Smooth muscle cell (in vitro differentiated cells): Measurements from ENCODE around the gene LCTL. TPM values are rescaled to one million over a fixed set of nuclear protein-coding genes. Genes with fewer than 3 reads are reported as not detected.

Source experiments
- DNase-seq: peaks from one replicate; lab custom pipeline; 2025; ENCODE audit not compliant: unreplicated experiment; lab: John Stamatoyannopoulos, UW
- H2AFZ ChIP-seq: fragments of 200-600 bp; sonication (generic); 2 replicates; pipeline ENCODE4 v1.6.0; 2016; ENCODE audit warnings: antibody characterized with exemption, low read depth, mild to moderate bottlenecking
- H3F3A ChIP-seq: fragments of 200-600 bp; sonication (generic); 2 replicates; pipeline ENCODE4 v1.6.0; 2017; ENCODE audit warnings: antibody characterized with exemption, low read depth
- H3K27ac ChIP-seq: fragments of 200-600 bp; sonication (generic); 2 replicates; pipeline ENCODE4 v1.5.1; 2016; ENCODE audit warnings: low read depth, mild to moderate bottlenecking
- H3K27me3 ChIP-seq: fragments of 200-600 bp; sonication (generic); 2 replicates; pipeline ENCODE4 v1.6.1; 2016; ENCODE audit warnings: low read depth, mild to moderate bottlenecking
- H3K36me3 ChIP-seq: fragments of 200-600 bp; sonication (generic); 2 replicates; pipeline ENCODE4 v1.5.1; 2016; ENCODE audit warnings: low read depth
- H3K4me1 ChIP-seq: fragments of 200-600 bp; sonication (generic); 2 replicates; pipeline ENCODE4 v1.5.1; 2016; ENCODE audit warnings: low read depth
- H3K4me2 ChIP-seq: fragments of 200-600 bp; sonication (generic); 2 replicates; pipeline ENCODE4 v1.6.0; 2016; ENCODE audit warnings: mild to moderate bottlenecking
- H3K4me3 ChIP-seq: fragments of 200-600 bp; sonication (generic); 2 replicates; pipeline ENCODE4 v1.5.1; 2016; ENCODE audit warnings: mild to moderate bottlenecking
- H3K79me2 ChIP-seq: fragments of 200-600 bp; sonication (generic); 2 replicates; pipeline ENCODE4 v1.6.0; 2016; ENCODE audit warnings: low read depth, mild to moderate bottlenecking
- H3K9ac ChIP-seq: fragments of 200-600 bp; sonication (generic); 2 replicates; pipeline ENCODE4 v1.6.0; 2016; ENCODE audit warnings: low read depth
- H3K9me3 ChIP-seq: fragments of 200-600 bp; sonication (generic); replicated peaks from 2 replicates; pipeline ENCODE4 v1.5.1; 2016; ENCODE audit warnings: low read depth
- H4K20me1 ChIP-seq: fragments of 200-600 bp; sonication (generic); 2 replicates; pipeline ENCODE4 v1.6.0; 2016; ENCODE audit warnings: low read depth
- WGBS: methylation state at CpG from one replicate; pipeline ENCODE4 v1.1.7; 2016; ENCODE audit warnings: low lambda C conversion rate; 5-methylcytosine and 5-hydroxymethylcytosine counted together
- polyA plus RNA-seq: library from polyadenylated mRNA; unstranded; fragments of >200 nt; fragmentation: Nextera tagmentation; extraction: Ambion mirVana; gene quantifications from 2 replicates; pipeline ENCODE4 v1.2.1, GENCODE V29; 2016
- total RNA-seq: library from RNA; depleted of rRNA; stranded (reverse); fragments of >200 nt; gene quantifications from 2 replicates; pipeline ENCODE4 v1.2.3, GENCODE V29; 2014
- TF ChIP-seq, protein P1 (sequence below): fragments of 200-600 bp; sonication (generic); IDR thresholded peaks from 2 replicates; pipeline ENCODE4 v1.5.1; 2017; ENCODE audit warnings: borderline replicate concordance, mild to moderate bottlenecking, antibody characterized with exemption; ENCODE audit not compliant: insufficient read depth, poor library complexity, severe bottlenecking

LCTL gene
- total and polyA plus RNA-seq, 2 experiments from 2014 or later: 4.3 to 6.4 TPM

DNA sequence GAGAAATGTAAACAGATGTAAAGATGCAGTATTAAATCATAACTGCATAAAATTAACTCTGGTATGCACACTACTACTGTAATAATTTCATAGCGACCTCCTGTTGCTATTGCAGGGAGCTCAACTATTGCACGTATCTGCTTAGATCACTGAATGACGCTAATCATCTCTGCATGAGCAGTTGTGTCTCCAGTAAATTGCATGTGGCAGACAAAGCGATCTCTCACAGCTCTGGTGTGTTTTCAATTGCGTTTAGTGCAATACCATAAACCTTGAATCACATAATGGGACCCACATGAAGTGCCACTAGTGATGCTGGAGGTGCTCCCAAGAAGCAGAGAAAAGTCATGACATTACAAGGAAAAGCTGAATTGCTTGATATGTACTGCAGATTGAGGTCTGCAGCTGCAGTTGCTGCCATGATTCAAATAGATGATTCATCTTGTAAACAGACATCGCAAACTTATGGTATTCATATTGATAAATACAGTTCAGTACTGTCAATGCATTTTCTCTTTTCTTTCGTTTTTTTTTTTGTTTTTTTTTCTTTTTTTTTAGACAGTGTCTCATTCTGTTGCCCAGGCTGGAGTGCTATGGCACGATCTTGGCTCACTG, 30.2 kb upstream of the LCTL start:
- Histone ChIP-seq H3F3A (no peaks in the 10 kb centered on the region), H3K4me2 (no peak overlapping the region), H3K4me3 (no peak overlapping the region), H4K20me1 (no peaks in the 10 kb centered on the region), H3K79me2 (no peaks in the 10 kb centered on the region), H2AFZ (no peak overlapping the region), H3K9ac (no peak overlapping the region), H3K9me3 (no peaks in the 10 kb centered on the region), H3K4me1 (no peaks in the 10 kb centered on the region), H3K27ac (no peak overlapping the region), H3K36me3 (no peaks in the 10 kb centered on the region), H3K27me3 (no peaks in the 10 kb centered on the region)
- TF ChIP-seq, protein P1, sequence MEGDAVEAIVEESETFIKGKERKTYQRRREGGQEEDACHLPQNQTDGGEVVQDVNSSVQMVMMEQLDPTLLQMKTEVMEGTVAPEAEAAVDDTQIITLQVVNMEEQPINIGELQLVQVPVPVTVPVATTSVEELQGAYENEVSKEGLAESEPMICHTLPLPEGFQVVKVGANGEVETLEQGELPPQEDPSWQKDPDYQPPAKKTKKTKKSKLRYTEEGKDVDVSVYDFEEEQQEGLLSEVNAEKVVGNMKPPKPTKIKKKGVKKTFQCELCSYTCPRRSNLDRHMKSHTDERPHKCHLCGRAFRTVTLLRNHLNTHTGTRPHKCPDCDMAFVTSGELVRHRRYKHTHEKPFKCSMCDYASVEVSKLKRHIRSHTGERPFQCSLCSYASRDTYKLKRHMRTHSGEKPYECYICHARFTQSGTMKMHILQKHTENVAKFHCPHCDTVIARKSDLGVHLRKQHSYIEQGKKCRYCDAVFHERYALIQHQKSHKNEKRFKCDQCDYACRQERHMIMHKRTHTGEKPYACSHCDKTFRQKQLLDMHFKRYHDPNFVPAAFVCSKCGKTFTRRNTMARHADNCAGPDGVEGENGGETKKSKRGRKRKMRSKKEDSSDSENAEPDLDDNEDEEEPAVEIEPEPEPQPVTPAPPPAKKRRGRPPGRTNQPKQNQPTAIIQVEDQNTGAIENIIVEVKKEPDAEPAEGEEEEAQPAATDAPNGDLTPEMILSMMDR: no peak
- 83% methylated on average over 8 of the region's 8 CpGs for WGBS
- no peak for DNase-seq

DNA sequence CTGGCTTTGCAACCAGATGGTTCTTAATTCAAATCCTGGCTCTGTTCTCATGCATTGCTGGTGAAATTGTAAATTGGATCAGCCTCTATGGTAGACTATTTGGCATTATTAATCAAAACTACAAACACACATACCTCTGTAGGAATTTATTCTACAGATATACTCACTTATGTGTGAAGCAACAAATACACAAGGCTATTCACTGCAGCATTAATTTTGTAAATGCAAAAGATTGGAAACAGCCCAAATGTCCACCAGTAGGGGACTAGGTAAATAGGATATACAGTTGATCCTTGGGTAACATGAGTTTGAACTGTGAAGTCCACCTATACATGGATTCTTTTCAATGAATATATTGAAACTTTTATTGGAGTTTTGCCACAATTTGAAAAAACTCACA, 29.5 kb upstream of the LCTL start:
- DNase-seq: no peak
- H3K79me2 ChIP-seq: no peaks in the 10 kb centered on the region
- H3K27me3 ChIP-seq: no peaks in the 10 kb centered on the region
- no peak overlapping the region for H3K27ac ChIP-seq
- H3K4me3 ChIP-seq: no peak overlapping the region
- H3F3A ChIP-seq: no peaks in the 10 kb centered on the region
- H3K4me2 ChIP-seq: no peak overlapping the region
- no peak overlapping the region for H2AFZ ChIP-seq
- no peak overlapping the region for H3K9ac ChIP-seq
- TF ChIP-seq, protein P1: no peak
- H3K36me3 ChIP-seq: no peaks in the 10 kb centered on the region
- H3K4me1 ChIP-seq: no peaks in the 10 kb centered on the region
- H3K9me3 ChIP-seq: no peaks in the 10 kb centered on the region
- H4K20me1 ChIP-seq: no peaks in the 10 kb centered on the region

DNA sequence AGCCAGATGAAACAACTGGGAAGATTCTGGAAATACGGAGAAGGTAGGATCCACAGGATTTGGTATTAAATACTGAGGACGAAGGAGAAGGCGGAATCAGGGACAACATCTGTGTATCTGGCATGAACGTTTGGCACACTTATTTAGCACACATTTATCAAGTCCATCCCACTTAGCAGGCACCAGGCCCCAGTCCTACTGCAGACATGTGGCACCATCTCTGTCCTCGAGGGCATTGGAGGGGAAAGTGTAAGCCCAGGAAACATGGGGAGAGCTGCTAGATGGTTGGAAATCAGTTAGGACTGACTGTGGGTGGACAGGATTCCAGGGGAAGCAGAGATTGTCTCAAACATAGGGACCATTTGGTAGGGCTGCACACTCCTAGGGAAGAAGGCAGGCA, 29.0 kb upstream of the LCTL start:
- Histone ChIP-seq H3F3A (no peaks in the 10 kb centered on the region), H3K9ac (no peak overlapping the region), H3K9me3 (no peaks in the 10 kb centered on the region), H3K4me3 (no peak overlapping the region), H4K20me1 (no peaks in the 10 kb centered on the region), H2AFZ (no peak overlapping the region), H3K79me2 (no peaks in the 10 kb centered on the region), H3K36me3 (no peaks in the 10 kb centered on the region), H3K27ac (no peak overlapping the region), H3K4me2 (no peak overlapping the region), H3K27me3 (no peaks in the 10 kb centered on the region), H3K4me1 (no peaks in the 10 kb centered on the region)
- no peak for DNase-seq
- 89% methylated on average over 5 of the region's 5 CpGs for WGBS
- TF ChIP-seq, protein P1: no peak

DNA sequence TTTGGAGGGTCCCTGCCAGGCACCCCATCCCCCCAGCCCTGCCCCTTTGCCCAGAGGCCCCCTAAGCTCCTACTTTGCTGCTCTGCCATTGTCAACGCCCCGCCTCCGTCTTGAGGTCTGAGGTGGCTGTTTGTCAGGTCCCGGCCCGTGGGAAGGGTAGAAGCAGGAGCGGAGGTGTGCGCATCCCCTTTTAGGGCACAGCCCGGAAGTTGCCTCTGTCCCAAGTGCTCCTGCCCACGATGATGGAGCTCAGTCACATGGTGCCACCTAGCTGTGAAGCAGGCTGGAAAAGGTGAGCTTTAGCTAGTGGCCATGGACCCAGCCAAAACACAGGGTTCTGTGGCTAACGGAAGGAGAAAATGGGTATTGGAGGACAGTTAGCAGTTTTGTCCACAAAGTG, 28.5 kb upstream of the LCTL start:
- DNase-seq: no peak
- no peaks in the 10 kb centered on the region for H3K4me1 ChIP-seq
- no peaks in the 10 kb centered on the region for H3K9me3 ChIP-seq
- TF ChIP-seq, protein P1: no peak
- 90% methylated on average over 10 of the region's 10 CpGs for WGBS
- H3K27me3 ChIP-seq: no peaks in the 10 kb centered on the region
- no peak overlapping the region for H3K9ac ChIP-seq
- H3K4me2 ChIP-seq: no peak overlapping the region
- no peaks in the 10 kb centered on the region for H3F3A ChIP-seq
- H4K20me1 ChIP-seq: no peaks in the 10 kb centered on the region
- no peak overlapping the region for H3K4me3 ChIP-seq
- no peaks in the 10 kb centered on the region for H3K36me3 ChIP-seq
- H3K79me2 ChIP-seq: no peaks in the 10 kb centered on the region
- no peak overlapping the region for H3K27ac ChIP-seq
- H2AFZ ChIP-seq: no peak overlapping the region
